ENCODE data around the gene ANKK1. TPM values are rescaled to one million over a fixed set of nuclear protein-coding genes. Genes with fewer than 3 reads are reported as not detected.

ANKK1 gene
- total and polyA plus RNA-seq, 9 of the 15 experiments (the other 6 are each of a cell fraction or from before 2014, with no cell fraction given): not detected

GRCh38 chr11:113398669-113399430, 11.3 kb downstream of the ANKK1 start:
- peaks cover 7% of the 10 kb centered on the region; the same call in 1 of the 2 replicates for H4K20me1 ChIP-seq (replicated peaks; ENCODE audit: control insufficient read depth, insufficient read depth, low read length)
- no peaks in the 10 kb centered on the region for H3K9me1 ChIP-seq (ENCODE audit: control insufficient read depth, insufficient read depth, low read length)
- TF ChIP-seq NR2C1 (IDR thresholded peaks at IDR 0.05): peak; percentile 61
- peak; percentile 68; the same call in 1 of the 2 replicates for TF ChIP-seq NR2C1 (tag; IDR thresholded peaks at IDR 0.05)
- TF ChIP-seq CHD7 (IDR thresholded peaks at IDR 0.05; ENCODE audit: low read depth, low read length): no peak
- TF ChIP-seq NR2C2 (CRISPR knock-in tag; IDR thresholded peaks at IDR 0.05): peak; percentile 77; the same call in 1 of the 2 replicates
- peak; percentile 55; the same call in 1 of the 2 replicates for TF ChIP-seq NR2C2 (tag; IDR thresholded peaks at IDR 0.05)
- H3K27me3 ChIP-seq (ENCODE audit: control insufficient read depth in 2 of 2, insufficient read depth in 2 of 2, low read length in 2 of 2): peaks cover 10 to 62% of the 10 kb centered on the region in 2 experiments; a peak in 4 of 5 replicates
- ATAC-seq: no peak
- no peaks in the 10 kb centered on the region for H3K36me3 ChIP-seq (ENCODE audit: control insufficient read depth, insufficient read depth, low read length)
- no peak for FAIRE-seq
- H3K4me1 ChIP-seq (replicated peaks in 1 of 2; ENCODE audit: control insufficient read depth in 2 of 2, insufficient read depth in 2 of 2, low read length in 2 of 2): 0 out of 5 replicates have a peak, but pooled peaks cover 0 to 5% of the 10 kb centered on the region in 2 experiments
- H3K4me3 ChIP-seq: no peak overlapping the region
- no peak overlapping the region for H3K27ac ChIP-seq (ENCODE audit: extremely low read depth, low read depth, low read length)
- ChIA-PET POLR2A (interaction anchor here (1.1 kb wide), 1 partner anchor 63 kb away, joined by 3 read pairs; no protein-coding TSS in a partner anchor), CTCF (ENCODE audit: low intra/inter-chr PET ratio) (no interaction called here)
- H2AFZ ChIP-seq (ENCODE audit: low read depth, low read length): no peak overlapping the region
- WGBS (ENCODE audit: insufficient coverage, low coverage, missing lambda C conversion rate): 1% methylated on average over 23 of the region's 24 CpGs
- H3K79me2 ChIP-seq (ENCODE audit: control insufficient read depth, insufficient read depth, low read length): no peaks in the 10 kb centered on the region
- H3K4me2 ChIP-seq (ENCODE audit: insufficient read depth, low read length): no peak overlapping the region
- intact Hi-C loops (cut with micrococcal nuclease) (no loop called here), in situ Hi-C loops (cut with MboI) (no loop called here)
- DNase-seq (ENCODE audit: extremely low read depth in 1 of 4, low spot score in 3 of 4): no peak
- no peak overlapping the region for H3K9ac ChIP-seq (ENCODE audit: insufficient read depth in 1 of 2, low read depth in 2 of 2, low read length in 2 of 2)
- BruUV-seq (replicated peaks): no TSS peak
- H3K9me3 ChIP-seq (replicated peaks; ENCODE audit: control insufficient read depth, insufficient read depth, low read depth, low read length): no peaks in the 10 kb centered on the region
